IPS-NIHi7 (cell line): ENCODE data around the gene PJVK.
"Not testable (repeated sequence)": the region's sequence is repeated elsewhere in the genome, so short reads cannot be mapped to it uniquely, and the experiment has no call there.

Experiments used
- DNase-seq: peaks from one replicate; pipeline ENCODE4 v3.0.0; 2012; ENCODE audit warnings: mixed read lengths; ENCODE audit errors: extremely low spot score

PJVK gene

DNA sequence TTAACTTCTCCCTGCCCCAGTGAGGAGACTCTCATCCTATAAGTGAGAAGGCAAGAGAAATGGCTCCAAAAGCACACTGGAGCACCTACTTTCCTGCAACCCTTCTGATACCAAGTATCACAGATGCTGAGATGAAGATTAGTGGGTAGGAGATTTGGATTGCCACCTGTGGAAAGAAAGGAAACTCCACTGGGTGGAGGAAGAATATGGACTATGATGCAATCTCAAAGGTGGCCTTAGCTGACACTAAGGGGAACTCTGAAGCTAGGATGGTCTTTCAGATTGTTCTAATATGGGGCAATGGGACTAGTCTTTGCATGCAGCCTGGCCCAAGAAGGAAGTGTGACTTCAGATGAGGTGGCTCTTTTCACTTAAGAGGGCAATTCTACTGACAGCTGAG is 21.8 kb upstream of the PJVK start:
- DNase-seq, result no peak

DNA sequence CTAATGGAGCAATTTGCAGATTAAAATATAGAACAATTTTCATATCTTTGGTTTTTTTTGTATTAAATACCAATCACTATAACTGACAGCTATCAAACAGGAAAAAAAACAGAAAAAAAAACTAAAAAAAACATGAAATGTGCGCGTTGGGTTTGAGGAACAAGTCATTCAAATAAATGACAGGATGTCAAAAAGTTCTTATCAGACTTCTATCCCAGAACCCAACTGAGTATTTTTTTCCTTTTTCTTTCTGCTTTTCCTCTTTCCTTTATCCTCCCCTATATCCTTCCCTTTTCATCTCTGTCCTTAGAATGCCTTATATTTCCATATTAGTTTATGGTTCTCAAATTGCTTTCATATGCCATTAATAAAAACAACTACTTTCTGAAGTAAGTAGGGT is 14.5 kb upstream of the PJVK start:
- no peak for DNase-seq

DNA sequence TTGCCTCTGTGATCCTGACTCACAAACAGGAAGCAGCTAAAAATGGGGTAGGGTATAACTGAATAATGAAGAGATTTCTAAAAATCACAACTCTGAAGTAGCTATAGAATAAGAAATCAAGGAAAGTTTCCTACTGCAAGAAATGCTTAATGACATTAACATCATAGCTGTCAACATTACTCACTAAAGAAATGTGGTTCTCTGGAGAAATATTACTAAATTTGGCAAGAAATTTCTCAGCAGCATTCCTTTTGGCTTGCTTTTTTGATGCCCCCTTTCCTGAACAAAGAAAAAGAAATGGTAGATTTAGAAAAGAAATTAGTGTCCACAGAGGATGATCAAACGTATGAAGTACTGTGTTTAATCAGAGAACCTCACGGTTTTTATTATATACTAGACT is 9.8 kb upstream of the PJVK start:
- no peak for DNase-seq

DNA sequence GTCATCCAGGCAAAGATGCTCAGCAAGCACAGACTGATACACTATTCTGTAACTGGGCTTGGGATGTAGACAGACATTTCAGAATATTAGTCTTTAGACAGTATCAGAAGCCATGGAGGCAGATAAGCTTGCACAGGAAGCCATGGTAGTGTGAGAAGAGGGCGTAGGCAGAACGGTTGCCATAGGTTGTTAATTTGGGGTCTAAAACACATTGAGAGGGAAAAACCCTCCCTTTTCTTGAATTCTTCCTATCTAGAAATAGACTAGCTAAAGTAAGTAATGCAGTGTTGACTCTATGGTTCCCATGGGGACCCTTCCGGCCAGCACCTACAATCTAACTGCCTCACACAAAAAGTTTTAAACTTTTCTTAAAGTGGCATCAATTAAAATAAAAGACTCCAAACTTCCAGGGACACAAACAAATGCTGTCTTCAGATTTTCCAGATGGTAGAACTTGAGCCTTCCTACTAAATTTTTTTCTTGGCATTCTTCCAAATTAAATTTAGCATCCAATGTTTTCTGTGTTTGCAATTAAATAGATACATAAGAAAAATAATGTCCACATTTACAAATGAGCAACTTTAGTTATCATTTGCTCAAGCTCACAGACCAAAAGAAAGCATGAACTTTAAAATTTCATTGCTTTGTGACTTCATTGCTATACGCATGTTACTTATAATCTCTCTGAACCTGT is 2.1 kb upstream of the PJVK start:
- DNase-seq, result no peak

DNA sequence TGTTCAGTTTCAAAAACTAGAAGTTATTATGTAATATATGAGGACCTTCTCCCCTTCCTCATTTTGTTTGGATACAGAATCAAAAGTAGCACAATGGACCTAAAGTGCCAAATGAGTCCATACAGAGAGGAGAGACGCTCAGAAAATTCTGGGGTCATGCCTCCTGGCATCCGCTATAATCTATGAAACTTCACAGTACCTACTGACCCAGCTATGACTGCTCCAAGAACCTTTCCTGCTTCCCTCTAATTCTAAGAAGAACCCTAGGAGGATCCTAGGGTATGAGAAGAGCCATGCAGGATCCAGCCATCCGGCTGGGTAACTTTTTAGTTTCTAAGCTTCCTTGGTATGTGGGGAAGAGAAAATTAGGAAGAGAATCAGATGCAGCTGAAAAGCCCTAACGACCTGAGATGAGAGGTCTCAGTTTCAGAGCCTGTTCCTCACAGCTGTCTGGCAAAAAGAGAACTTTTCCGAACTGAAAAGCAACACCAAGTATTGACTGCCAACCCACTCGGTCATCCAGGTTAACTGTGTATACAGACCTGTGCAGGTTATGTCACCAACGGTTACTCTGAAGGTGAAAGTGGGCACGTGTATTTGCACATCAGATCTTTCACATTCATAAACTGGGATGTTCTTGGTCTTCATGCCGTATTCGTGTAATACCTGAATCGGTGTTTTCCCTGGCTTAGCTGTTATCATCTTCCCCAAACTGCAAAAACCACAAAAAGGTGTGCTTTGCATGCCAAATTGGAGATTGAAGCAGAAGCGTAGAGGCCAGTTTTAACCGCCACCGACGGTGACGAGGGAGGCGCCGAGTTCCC is 1.3 kb upstream of the PJVK start:
- DNase-seq, result no peak

DNA sequence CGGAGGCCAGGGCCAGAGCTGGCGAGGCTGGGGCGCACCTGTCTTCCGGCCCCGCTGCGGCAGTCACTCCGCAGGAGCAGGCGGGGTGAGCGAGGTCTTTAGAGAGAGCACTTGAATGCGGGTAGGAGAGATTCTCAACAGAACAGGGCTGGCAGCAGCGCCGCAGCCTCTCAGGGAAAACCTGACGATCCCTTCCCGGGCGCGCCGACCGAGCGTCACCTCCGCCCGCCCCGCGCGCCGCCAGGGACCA is 729 bp upstream of the PJVK start:
- DNase-seq, result no peak

DNA sequence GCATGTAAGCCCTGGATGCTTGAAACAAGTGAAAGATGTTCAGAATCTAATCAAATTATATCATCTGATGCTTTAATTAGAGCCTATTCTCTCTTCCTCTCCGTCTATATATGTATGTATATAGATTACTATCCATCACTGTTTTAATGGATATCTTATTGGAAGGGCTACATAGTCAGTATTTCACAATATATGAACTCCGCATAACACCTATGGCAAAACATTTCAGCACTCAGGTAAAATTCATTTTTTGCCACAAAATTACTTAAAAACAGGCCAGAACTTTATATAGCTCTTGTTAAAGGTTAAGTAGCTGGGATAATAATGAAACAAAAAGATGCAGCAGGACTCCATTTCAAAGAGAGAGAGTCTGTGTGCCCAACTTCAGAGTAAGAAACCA is 1.2 kb downstream of the PJVK start:
- no peak for DNase-seq

DNA sequence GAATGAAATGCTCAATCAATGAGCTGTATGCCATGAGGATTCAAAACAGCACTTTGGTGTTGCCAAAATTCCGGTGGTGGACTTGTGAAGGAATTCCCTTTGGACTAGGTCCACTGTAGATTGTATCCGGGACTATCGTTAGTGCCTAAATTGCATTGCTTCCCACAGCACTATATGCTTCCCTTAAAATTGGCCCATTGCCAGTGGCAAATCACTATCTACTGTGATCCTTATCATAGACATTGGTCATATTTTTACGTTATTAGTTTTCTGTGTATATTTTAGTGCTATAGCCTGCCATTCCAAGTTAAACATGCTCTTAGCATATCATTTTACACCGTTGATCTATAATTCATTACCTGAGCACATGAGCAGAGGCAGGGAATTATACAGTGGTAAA is 1.7 kb downstream of the PJVK start:
- no peak for DNase-seq

DNA sequence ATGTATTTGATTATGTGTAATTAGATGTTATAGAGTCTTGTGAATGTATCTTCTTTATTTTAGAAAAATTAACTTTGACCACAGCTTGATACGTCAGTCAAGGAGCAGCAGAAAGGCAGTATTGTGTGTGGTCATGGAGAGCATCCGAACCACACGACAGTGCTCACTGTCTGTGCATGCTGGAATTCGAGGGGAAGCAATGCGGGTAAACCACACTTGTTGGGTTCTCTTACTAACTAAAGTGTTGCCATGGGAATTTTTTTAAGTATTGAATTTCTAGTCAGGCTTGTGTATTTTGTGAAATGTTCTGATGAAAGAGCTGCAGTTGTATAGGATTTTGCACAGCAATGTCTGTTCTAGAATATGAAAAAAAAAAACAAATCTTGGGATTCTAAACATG is 4.8 kb downstream of the PJVK start:
- DNase-seq, result no peak

DNA sequence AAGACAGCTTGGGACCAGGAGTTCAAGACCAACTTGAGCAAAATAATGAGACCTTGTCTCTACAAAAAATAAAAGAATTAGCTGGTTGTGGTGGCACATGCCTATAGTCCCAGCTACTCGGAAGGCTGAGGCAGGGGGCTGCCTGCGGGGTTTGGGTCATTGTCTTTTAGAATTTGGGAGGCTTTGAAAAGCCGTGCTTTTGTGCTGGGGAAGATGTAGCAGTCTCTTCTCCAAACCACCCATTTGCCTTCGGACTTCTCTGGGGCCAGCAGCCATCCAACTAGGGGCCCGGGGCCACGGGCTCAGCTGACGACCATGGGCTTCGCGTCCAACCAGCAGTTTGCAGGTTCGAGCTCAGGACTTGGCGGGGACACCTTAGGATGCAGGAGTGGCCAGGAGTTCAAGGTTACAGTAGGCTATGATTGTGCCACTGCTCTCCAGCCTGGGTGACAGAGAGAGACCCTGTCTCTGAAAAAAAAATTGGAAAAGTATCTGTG is 6.3 kb downstream of the PJVK start:
- no peak for DNase-seq

DNA sequence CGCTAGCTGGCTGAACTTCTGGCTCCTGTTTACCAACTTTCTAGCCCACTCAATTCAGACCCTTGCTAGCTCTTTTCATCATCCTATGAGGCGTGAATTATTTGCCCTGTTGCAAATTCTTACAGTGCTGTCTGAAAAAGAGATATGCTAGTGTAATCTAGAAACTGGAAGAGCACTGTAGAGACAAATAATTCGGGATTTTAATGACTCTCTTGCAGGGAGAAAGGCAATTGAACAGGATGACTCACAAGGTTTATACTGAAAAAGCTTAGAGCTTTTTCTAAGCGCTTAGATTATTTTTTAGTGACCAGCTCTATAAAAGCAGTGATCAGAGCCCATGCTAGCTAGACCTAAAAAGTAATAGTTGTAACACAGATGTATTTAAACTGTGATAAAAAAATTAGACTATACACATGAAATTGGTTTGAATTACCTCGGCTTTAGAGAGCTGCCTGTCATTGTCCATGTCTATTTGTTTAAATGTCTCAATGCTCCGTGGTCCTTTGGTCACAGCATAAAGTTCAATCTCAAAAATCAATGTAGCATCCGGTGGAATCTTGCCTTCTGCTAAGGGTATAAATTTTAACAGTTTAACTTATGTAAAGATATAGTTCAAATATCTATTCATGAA is 18.2 kb downstream of the PJVK start:
- no peak for DNase-seq

DNA sequence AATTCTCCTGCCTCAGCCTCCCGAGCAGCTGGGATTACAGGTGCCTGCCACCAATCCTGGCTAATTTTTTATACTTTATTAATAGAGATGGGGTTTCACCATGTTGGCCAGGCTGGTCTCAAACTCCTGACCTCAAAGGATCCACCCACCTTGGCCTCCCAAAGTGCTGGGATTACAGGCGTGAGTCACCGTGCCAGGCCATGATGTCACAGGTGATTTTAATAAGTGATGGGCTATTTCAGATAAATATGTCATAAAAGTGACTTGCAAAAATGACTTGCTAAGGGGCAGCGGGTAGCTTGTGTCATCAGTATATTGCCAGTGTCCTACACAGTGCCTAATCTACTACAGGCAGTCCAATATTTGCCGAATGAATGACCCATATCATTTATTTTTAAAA is 20.1 kb downstream of the PJVK start:
- DNase-seq, result not testable (repeated sequence)

DNA sequence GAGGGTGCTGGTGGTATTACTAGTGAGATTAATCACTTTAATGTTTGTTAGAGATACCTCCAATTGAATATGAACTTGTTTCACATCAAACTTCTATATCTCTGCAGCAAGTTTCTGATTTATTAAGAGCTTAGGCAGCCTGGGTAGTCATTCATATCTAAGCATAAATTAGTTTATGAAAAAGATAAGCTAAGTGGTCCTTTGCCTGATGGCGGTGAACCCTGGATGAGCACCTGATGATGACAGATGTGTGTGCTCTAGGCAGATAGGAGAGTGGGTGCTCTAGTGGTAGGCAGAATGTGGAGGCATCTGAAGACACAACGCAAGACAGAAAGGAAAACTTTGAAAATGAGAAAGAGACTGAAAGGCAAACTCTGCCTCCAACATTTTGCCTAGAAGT is 22.2 kb downstream of the PJVK start:
- DNase-seq, result no peak

DNA sequence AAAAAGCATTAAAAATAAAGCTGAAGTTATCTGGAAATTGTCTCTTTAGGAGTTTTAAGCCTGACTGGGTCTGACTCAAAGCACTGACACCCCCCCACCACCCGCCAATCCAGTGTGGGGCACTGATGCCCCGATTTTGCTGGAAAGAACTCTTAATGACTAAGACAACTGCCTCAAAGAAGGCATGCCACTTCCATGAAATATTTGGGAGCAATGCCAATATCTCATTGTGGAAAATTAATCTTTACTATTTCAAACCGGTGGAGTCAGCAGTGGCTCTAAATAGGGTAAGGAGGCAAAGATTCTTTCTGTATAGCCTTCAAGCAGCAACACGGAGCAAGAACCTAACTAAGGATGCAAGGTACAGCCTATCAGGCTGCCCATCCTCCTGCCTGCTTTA is 22.8 kb downstream of the PJVK start:
- no peak for DNase-seq

DNA sequence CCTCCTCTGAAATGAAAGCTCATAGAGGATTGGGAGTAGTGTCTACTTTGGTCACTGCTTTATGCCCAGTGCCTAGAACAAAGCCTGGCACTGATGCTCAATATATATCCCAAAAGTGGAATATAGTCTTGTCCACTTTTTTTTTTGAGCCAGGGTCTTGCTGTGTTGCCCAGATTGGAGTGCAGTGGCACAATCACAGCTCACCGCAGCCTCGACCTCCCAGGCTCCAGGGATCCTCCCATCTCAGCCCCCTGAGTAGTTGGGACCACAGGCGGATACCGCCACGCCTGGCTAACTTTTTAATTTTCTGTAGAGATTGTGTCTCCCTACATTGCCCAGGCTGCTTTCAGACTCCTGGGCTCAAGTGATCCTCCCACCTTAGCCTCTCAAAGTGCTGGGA is 23.4 kb downstream of the PJVK start:
- DNase-seq, result no peak

DNA sequence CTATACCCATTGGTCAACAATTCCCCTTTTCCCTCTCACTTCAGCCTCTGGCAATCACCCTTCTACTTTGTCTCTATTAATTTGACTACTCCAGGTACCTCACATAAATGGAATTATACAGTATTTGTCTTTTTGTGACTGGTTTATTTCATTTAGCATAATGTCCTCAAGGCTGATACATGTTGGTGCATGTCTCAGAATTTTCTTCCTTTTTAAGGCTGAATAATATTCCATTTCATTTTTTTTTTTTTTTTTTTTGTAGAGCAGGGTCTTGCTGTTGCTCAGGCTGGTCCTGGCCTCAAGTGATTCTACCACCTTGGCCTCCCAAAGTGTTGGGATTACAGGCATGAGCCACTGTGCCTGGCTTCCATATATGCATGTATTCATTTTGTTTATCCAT is 25.3 kb downstream of the PJVK start:
- no peak for DNase-seq

DNA sequence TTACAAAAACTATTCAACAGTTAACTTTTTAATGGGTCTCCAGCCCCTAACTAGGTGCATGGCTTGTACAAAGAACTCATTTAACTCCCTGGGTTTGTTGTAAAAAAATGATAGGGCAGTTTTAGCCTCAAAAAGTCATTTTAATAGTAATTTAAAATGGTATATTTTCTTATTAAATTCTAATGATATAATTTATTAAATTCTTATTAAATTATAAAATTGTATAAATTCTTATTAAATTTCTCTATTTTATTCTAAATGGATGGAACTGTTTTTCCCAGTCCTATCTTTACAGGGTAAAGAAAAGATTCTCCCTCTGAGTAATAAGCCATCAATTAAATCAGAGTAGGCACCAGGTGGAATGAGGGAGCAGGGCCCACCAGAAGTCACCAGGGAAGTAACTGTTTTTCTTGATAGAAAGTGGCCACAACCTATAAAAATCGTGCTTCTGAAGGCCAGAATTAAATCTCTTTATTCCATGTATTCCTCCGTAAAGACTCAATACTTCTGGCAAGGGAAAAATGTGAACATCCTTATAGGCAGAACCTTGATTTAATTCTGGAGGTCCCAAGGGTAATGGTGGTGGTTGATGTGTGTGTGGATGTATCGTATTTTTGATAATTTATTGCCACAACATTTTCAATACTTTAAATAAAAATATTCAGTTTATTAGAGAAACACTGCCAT is 26.4 kb downstream of the PJVK start:
- no peak for DNase-seq

DNA sequence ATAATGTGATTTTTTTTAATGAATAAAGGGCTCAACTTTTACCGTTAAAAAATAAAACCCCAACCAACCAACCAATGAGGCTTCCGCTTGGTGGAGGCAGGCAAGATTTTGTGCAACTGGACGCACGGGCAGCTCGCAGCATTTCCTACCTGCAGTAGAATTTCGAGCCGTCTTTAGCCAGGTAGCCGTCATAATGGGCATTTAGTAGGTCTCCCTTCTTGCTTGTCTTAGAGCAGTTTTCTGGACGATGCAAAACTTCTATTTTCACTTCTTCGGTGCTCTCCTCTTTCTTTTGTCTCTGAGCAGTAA is 26.9 kb downstream of the PJVK start:
- no peak for DNase-seq

DNA sequence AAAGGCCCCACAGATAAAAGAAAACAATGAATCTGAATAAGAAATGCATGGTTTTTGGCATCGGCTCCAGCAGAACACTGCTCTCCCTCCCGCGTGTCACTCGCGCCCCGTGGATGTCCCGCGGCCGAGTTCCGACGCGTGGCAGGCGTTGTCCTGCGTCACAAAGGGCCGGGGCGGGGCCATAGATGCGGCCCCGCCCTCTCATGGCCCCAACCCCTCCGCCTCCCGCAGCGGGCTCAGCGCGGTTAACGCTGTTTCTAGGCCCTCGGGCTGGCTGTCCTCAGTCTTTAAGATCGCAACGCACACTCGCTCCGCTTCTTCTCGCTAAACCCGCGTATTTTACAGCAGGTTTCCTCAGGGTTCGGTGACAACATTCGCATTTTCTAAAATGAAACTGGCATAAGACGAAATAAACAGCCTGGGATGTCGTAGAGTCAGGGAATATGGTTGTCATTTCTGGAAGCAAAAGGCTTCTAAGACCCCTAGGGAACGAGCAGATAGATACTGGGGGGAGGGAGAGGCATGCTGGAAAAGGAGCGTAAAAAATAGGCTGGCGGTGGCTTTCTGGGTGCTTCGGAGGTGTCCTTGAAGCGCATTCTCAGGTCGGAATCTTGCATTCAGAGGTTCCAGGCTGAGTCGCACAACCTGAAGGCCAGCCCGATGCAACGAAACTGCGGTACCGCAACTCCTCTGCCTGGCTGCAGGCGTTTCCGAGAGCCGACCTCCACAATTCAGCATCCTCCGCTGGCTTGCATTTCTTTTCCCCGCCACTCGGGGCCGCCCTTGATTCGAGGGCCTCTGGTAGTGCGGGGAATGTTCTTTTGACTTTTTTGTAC is 27.5 kb downstream of the PJVK start, which contains the start of gene FKBP7:
TSS of gene FKBP7 (minus strand) at position 162 of the 836 bp plus-strand sequence. CDS start at position 61, 101 bp downstream.
- DNase-seq, result peak; percentile 83

DNA sequence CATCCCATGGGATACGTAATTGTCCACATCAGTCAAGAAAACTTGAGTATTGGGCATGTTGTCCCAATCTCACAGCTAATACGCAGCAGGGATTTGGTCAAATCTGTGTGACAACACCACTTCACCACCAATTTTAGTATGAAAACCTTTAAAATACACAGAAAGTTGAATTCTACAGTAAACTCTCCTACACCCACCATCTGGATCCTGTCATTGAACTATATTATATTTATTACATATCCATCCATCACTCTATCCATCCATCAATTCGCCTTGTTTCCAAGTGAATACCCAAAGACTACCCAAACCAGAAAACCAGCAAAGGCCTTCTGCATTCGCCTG is 28.1 kb downstream of the PJVK start:
- DNase-seq, result no peak

DNA sequence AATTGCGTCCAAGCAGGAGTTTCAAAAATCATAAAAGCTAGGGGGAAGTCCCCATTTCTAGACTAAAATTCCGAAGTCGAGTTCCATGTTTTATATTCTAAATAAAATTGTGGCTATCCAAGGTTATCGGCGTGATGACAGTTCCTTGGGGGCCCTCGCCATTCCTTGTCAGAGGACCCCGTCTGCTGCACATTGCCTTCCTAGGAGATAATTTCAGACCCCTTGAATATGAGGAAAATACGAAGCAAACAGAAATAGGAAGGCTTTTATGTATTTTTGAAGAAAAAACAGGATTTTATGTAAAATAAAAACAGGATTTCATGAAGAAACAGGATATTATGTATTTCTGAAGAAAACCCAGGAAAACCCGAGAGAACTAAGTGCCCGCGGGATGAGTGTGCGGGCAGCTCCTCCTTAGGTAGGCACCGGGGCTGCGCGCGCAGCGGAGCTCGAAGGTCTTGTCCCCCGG is 28.6 kb downstream of the PJVK start:
- DNase-seq, result no peak
